HG02759 (cell line): ENCODE measurements around the gene ZNF236.
"Not testable (repeated sequence)": the region's sequence is repeated elsewhere in the genome, so short reads cannot be mapped to it uniquely, and the experiment has no call there.

Source experiments
- ATAC-seq: cut with Tn5 transposase; IDR thresholded peaks from one replicate; pipeline ENCODE4 v1.9.1; 2021; ENCODE audit warnings: mild to moderate bottlenecking, moderate library complexity; ENCODE audit not compliant: unreplicated experiment

ZNF236 gene

DNA sequence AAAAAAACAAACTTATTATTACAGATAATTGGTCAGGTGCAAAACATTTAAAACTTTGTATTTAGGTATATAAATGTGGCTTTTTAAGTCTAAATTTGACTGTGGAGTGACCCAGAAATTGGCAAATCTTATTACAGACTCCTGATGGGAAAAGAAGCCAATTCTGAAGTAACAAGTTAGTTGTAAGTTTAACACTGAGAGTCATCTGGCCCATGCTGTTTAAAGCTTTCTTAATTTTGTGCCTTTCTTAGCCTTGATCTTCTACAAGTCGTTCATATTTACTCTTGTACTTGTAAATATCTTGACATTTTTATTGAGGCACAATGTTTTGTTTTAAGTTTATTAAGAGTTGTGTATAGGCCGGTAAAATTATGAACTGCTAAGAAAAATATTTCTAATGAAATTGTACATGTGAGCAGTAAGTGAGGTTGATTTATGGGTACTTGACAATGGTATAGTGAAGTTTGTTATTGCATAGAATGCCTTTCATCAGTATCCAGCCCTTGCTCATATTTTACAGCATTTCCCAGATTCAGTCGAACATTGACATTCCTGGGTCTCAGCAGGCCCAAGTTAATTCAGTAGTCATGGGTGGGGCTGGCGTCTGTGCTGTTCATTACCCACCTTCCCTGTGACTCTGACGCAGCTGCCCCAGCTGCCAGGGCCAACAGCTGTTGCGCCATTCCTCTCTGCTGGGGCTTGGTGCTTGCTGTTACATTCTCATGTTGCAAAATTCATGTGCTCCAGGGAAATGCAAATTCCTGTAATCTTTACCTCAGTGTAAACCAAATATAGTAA lies 121.4 kb downstream of the ZNF236 start:
- ATAC-seq = no peak

GRCh38 chr18:76944346-76944745 lies 122.0 kb downstream of the ZNF236 start:
- ATAC-seq = not testable (repeated sequence)

GRCh38 chr18:76948345-76948744 lies 126.0 kb downstream of the ZNF236 start:
- ATAC-seq = no peak

DNA sequence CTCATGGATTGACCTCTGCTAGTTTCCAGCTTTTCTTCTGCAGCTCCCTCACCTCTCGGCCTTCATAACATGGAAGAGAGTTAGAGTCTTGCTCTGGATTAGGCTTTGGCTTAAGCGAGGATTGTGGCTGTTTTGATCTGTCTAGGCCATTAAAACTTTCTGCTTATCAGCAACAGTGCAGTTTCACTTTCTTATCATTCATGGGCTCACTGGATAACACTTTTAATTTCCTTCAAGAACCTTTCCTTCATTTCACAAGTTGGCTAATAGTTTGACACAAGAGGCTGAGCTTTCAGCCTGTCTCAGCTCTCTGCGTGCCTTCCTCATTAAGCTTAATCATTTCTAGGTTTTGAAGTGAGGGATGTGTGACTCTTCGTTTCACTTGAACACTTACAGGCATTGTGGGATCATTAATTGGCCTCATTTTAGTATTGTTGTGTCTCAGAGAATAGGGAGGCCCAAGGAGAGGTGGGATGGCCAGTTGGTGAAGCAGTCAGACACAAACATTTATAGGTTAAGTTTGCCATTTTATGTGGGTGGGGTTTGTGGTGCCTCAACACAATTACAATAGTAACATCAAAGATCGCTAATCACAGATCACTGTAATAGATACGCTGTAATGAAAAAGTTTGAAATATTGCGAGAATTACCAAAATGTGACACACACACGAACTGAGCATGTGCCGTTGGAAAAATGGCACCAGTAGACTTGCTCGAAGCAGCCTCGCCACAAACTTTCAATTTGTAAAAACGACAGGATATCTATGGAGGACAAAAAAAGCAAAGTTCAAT lies 129.3 kb downstream of the ZNF236 start:
- ATAC-seq = peak; percentile 67

DNA sequence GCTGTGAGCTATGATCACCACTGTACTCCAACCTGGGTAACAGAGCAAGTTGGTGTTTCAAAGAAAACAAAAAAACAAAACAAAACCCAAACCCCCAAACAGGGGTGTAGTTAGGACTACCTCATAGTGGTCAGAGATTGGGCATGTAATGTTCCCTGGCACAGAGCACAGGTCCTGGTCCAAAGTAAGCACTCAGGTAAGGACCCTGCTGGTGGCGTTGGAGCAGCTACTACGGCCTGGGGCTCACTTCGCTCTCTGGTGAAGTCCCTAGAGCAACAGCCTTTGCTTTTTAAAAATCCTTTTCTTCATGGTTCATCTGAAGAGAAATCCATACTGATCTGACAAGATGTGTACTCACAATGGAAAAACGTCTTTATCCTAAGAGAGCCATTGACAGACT lies 130.4 kb downstream of the ZNF236 start:
- no peak for ATAC-seq

DNA sequence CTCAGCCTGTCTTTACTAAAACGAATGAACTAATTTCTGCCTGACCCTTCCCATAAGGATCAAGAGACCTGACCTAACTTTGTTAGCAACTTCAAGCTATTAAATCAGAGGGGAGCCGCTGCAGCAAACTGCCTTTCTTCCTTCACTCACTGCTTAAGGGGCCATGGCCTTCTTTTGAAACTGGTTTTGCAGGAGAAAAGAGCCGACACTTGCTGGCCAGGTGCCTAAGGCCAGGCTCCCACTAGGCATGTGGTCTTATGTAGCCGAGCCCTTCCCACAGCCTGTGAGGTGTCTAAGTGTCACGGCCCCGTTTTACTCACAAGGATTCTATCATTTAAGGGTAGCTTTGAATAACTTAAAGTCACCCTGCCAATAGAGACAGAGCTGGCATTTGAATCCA lies 130.8 kb downstream of the ZNF236 start:
- no peak for ATAC-seq

DNA sequence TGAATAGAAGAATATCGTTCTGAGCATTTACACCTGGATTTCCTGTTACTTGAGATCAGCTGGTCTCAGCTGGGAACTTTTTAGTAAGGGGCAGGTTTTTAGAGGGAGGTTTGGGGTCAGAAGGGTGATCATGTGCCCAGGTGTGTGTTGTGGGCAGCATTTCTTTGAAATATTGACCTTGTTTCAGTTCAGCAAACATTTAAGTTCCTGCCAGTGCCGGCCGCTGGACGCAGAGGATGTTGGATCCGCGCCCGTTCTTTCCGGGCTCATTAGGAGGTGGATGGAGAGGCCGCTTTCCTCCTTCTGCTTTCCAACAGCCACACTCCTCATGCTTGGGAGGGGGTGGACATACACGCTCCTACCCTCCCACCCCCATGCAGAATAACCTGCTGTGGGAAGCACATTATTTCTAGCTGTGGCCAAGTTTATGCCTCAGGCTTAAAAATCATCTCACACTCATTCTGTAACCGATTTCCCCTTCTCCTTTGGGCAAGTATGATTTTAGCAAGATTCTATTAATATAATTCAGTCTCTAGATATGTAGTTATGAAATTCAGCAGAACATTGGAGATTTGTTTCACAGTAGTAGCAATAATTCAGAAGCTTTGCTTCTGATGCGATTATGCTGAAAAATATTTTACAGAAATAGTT lies 131.4 kb downstream of the ZNF236 start:
- no peak for ATAC-seq

- no peak for ATAC-seq
These were observed 133.3 kb downstream of the ZNF236 start for GRCh38 chr18:76955524-76956170.

DNA sequence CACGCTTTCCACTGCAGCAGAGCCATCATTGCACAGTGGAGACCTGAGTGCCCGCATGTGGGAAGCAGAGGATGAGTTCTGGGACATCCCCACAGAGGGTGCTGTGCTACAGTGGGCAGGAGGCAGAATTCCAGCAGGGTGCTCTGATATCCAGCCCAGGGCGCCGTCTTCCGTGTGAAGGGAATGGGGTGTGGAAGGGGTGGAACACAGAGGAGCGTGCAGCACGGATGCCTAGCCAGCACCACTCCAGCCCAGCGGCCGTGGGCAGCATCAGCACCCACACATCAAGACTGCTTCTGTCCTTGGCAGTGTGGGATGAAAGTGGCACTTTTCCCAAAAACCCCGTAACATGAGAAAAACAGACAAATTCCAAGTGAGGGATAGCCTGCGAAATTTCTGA lies 134.3 kb downstream of the ZNF236 start:
- no peak for ATAC-seq

- no peak for ATAC-seq
These were observed 135.3 kb downstream of the ZNF236 start for GRCh38 chr18:76957384-76958355.

GRCh38 chr18:76958692-76959341 lies 136.5 kb downstream of the ZNF236 start:
- ATAC-seq = no peak

- no peak for ATAC-seq
These were observed 137.2 kb downstream of the ZNF236 start for GRCh38 chr18:76959605-76960004.

DNA sequence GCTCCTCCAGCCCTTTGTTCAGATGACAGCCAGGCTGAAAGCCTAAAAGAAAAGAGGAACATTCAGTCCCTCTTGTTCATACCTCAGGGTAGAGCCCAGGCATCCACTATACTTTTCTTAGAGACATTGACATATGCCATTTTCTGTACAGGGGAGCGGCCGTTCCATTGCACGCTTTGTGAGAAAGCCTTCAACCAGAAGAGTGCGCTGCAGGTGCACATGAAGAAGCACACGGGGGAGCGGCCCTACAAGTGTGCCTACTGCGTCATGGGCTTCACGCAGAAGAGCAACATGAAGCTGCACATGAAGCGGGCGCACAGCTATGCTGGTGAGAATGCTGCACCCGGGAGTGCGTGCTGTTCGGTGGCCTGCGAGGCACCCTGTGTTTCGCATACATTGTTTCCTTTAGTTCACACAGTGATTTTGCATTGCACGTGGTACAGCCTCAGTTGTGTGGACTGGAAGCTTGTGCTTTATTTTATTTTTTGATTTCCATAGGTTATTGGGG lies 138.2 kb downstream of the ZNF236 start:
- ATAC-seq = no peak

GRCh38 chr18:76962851-76963250 lies 140.5 kb downstream of the ZNF236 start:
- ATAC-seq = no peak

GRCh38 chr18:76963936-76964335 lies 141.6 kb downstream of the ZNF236 start:
- ATAC-seq = peak; percentile 40

DNA sequence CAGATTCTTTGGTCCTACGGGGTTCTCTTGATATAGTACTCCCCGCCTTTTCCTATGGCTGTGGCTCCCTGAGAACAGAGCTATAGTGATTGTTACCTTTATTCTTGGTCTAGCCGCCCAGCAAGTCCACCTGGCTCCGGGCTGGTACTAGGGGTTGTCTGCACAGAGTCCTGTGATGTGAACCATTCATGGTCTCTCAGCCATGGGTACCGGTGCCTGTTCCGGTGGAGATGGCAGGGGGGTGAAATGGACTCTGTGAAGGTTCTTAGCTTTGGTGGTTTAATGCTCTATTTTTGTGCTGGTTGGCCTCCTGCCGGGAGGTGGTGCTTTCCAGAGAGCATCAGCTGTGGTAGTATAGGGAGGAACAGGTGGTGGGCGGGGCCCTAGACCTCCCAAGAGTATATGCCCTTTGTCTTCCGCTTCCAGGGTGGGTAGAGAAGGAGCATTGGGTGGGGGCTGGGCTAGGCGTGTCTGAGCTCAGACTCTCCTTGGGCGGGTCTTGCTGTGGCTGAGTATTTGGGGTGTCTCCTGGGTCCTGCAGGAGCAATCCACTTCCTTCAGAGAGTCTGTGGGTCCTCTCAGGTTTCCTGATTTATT lies 143.3 kb downstream of the ZNF236 start:
- peak; percentile 82 for ATAC-seq

GRCh38 chr18:76967299-76967698 lies 144.9 kb downstream of the ZNF236 start:
- not testable (repeated sequence) for ATAC-seq

DNA sequence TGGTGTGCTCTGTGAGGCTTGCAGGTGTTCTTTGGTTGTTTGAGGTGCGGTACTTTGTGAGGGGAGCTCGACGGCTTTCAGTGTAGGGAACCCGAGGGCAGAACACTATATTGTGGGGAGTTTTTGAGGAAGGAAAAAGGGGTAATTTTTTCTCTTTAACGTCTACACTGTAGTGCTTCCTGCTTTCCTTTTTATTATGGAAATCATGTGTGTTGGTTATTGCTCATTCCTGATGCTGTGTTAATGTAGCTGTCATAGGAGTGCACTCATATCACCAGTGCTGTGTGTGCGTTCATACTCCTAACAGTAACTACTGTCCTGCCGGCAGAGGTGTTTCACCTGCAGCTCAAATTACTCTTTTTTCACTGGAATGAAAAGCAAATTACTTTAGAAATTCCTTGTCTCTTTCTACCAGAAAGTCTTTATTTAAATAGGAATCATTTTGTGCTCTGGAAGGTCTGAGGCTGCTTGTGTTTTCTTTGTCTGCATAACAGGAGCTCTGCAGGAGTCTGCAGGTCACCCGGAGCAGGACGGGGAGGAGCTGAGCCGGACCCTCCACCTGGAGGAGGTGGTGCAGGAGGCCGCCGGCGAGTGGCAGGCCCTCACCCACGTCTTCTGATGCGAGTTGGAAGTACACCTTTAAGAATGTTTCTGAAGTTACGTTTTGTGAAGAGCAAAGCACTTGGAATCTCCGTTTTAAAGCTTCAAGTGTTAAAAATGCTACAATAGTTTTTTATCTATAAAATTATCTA lies 145.5 kb downstream of the ZNF236 start:
- no peak for ATAC-seq
